Subcutaneous abdominal adipose tissue (tissue), 5 donors: ENCODE measurements around the gene ZPR1.
"Not testable (repeated sequence)": the region's sequence is repeated elsewhere in the genome, so short reads cannot be mapped to it uniquely, and the experiment has no call there.

ENCODE experiments used
- H3K27ac ChIP-seq: one replicate; pipeline ENCODE4 v1.7.0; 2013; ENCODE audit warnings: low read depth, mild to moderate bottlenecking, inconsistent platforms, low read length, moderate library complexity
- H3K27me3 ChIP-seq, 5 donors: one replicate each; pipeline ENCODE4 v1.7.0; 2013; ENCODE audit warnings: low read length in 5 of 5, inconsistent platforms in 1 of 5; ENCODE audit not compliant: control insufficient read depth in 5 of 5, insufficient read depth in 4 of 5
- H3K36me3 ChIP-seq, 5 donors: one replicate each; pipeline ENCODE4 v1.7.0; 2013; ENCODE audit warnings: low read length in 5 of 5; ENCODE audit not compliant: control insufficient read depth in 5 of 5, insufficient read depth in 5 of 5
- H3K4me1 ChIP-seq, 5 donors: one replicate each; pipeline ENCODE4 v1.7.0; 2013; ENCODE audit warnings: low read length in 5 of 5, mild to moderate bottlenecking in 3 of 5, moderate library complexity in 1 of 5; ENCODE audit not compliant: control insufficient read depth in 5 of 5, insufficient read depth in 5 of 5
- H3K4me3 ChIP-seq, 5 donors: one replicate each; pipeline ENCODE4 v1.7.0; 2013; ENCODE audit warnings: low read length in 5 of 5, low read depth in 1 of 5
- H3K9ac ChIP-seq, 5 donors: one replicate each; pipeline ENCODE4 v1.7.0; 2013; ENCODE audit warnings: low read length in 5 of 5, mild to moderate bottlenecking in 4 of 5, moderate library complexity in 3 of 5
- H3K9me3 ChIP-seq, 5 donors: one replicate each; pipeline ENCODE4 v1.7.0; 2013; ENCODE audit warnings: low read length in 5 of 5; ENCODE audit not compliant: control insufficient read depth in 5 of 5
- donor health status: healthy.
- donor health status: healthy.
- donor health status: healthy.
- donor health status: healthy.
- donor health status: healthy.

Gene ZPR1

DNA sequence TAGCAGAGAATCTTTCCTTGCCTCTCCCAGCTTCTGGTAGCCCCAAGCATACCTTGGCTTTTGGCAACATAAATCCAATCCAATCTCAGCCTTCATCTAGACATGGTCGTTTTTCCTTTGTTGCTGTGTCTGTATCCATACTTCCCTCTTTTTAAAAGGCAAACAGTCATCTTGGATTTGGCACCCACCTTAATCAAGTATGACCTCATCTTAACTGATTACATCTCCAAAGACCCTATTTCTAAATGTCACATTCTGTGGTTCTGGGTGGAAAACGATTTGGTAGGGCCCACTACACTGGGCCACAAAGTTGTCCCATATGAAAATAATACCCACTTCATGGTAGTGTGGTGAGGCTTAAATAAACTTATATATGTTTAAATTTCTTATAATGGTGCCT is 15.9 kb downstream of the ZPR1 start:
- no peaks in the 10 kb centered on the region for H3K9me3 ChIP-seq
- H3K9ac ChIP-seq = peak overlapping the region; percentile 89 to 98 (median 91)
- peaks cover 6 to 33% (median 31%) of the 10 kb centered on the region in 5 donors for H3K4me1 ChIP-seq
- H3K36me3 ChIP-seq = peaks cover 4 to 24% (median 9%) of the 10 kb centered on the region in 5 donors
- H3K27me3 ChIP-seq = no peaks in the 10 kb centered on the region
- H3K4me3 ChIP-seq = peak overlapping the region; percentile 76 to 96 (median 93)
- H3K27ac ChIP-seq = peak overlapping the region; percentile 86

DNA sequence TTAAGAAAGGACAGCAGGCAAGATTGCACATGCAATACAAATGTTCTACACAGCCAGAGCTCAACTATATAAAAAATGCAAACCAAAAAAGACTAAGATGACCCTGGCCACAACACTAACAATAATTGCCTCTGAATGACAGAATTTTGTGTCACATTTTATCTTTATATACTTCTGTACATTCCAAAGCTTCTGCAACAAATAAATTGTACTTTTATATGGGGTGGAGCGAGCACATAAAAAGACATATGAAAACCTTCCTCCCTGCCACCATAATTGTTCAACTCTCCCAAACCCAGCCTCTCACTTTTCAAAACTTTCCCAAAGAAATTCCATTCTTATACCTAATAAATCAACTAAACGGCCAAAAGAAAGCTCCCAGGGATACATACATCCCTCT is 25.7 kb downstream of the ZPR1 start:
- H3K9me3 ChIP-seq = no peaks in the 10 kb centered on the region
- no peak overlapping the region for H3K27ac ChIP-seq
- H3K36me3 ChIP-seq = peaks cover 56 to 77% (median 66%) of the 10 kb centered on the region in 5 donors
- no peak overlapping the region for H3K4me3 ChIP-seq
- no peak overlapping the region for H3K9ac ChIP-seq
- H3K4me1 ChIP-seq = no peaks in the 10 kb centered on the region
- no peaks in the 10 kb centered on the region for H3K27me3 ChIP-seq

DNA sequence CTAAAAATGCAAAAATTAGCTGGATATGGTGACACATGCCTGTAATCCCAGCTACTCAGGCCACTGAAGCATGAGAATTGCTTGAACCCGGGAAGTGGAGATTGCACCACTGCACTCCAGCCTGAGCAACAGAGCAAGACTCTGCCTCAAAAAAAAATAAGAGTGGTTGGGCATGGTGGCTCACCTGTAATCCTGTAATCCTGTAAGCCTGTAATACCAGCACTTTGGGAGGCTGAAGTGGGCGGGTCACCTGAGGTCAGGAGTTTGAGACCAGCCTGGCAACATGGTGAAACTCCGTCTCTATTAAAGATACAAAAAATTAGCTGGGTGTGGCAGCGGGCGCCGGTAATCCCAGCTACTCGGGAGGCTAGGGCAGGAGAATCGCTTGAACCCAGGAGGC is 31.8 kb downstream of the ZPR1 start:
- H3K36me3 ChIP-seq = peaks cover 46 to 79% (median 67%) of the 10 kb centered on the region in 5 donors
- H3K4me1 ChIP-seq, H3K27ac ChIP-seq, H3K27me3 ChIP-seq, H3K4me3 ChIP-seq, H3K9ac ChIP-seq, H3K9me3 ChIP-seq: not testable (repeated sequence)

DNA sequence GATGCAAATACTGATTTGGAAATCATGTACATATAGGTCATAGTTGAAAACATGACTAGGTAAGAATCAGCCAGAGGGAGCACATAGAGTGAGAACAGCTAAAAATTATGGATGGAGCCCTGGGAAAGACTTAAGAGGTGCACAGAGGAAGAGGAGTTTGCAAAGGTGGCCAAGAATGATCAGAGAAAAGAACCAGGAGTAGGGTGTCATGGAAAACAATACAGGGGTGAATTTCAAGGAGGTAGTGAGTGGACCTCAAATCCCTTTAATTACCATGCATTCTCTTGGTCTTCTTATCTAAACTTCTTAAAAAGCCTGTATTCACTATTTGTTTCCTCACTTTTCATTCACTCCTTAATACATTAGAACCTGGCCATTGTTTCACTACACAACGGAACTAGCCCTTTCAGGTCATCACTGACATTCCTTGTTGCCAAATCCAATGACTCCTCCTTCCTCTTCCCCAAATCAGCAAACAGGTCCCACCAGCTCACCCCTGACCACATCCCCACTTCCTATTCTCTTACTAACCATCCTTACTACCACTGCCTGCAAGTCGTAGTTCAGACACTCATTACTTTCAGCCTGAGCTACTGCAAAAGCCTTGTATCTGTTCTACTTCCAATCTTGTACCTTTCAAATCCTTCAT is 37.6 kb downstream of the ZPR1 start:
- H3K9me3 ChIP-seq = no peaks in the 10 kb centered on the region
- H3K27me3 ChIP-seq = no peaks in the 10 kb centered on the region
- H3K9ac ChIP-seq = no peak overlapping the region
- H3K36me3 ChIP-seq = peaks cover 39 to 81% (median 64%) of the 10 kb centered on the region in 5 donors
- no peak overlapping the region for H3K4me3 ChIP-seq
- no peak overlapping the region for H3K27ac ChIP-seq
- H3K4me1 ChIP-seq = no peaks in the 10 kb centered on the region

DNA sequence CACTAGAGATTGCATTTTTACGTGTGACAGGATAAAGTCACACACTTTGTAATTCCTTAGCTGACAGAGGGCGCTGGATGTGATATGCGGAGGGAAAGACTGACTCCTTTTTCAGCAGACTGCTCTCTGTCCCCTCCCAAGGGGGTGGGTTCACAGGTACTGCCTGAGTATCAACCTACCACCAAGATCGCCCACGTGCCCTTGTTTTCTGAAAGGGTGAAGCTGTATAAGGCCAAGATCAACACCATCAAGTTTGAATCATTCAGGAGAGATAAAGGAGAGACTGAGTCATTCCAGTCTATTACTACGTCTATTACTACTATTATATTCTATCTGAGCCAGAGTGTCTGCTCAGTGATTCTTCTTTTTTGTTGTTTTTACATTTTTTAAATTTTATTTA is 45.7 kb downstream of the ZPR1 start:
- no peaks in the 10 kb centered on the region for H3K27me3 ChIP-seq
- peaks cover 5 to 19% (median 12%) of the 10 kb centered on the region in 5 donors for H3K36me3 ChIP-seq
- no peaks in the 10 kb centered on the region for H3K4me1 ChIP-seq
- no peak overlapping the region for H3K9ac ChIP-seq
- H3K27ac ChIP-seq = no peak overlapping the region
- H3K4me3 ChIP-seq = no peak overlapping the region
- H3K9me3 ChIP-seq = no peaks in the 10 kb centered on the region

- H3K27ac ChIP-seq = no peak overlapping the region
- H3K4me1 ChIP-seq = no peaks in the 10 kb centered on the region
- H3K9me3 ChIP-seq = no peaks in the 10 kb centered on the region
- peaks cover 0 to 8% (median 3%) of the 10 kb centered on the region in 5 donors for H3K36me3 ChIP-seq
- H3K4me3 ChIP-seq = no peak overlapping the region
- H3K27me3 ChIP-seq = no peaks in the 10 kb centered on the region
- H3K9ac ChIP-seq = no peak overlapping the region
Measured at GRCh38 chr11:116740741-116741140, 47.1 kb downstream of the ZPR1 start.

GRCh38 chr11:116738975-116739374 is 48.8 kb downstream of the ZPR1 start:
- no peaks in the 10 kb centered on the region for H3K9me3 ChIP-seq
- H3K27ac ChIP-seq = no peak overlapping the region
- no peak overlapping the region for H3K4me3 ChIP-seq
- no peak overlapping the region for H3K9ac ChIP-seq
- H3K27me3 ChIP-seq = no peaks in the 10 kb centered on the region
- H3K36me3 ChIP-seq = peaks cover 0 to 2% (median 0%) of the 10 kb centered on the region in 5 donors
- no peaks in the 10 kb centered on the region for H3K4me1 ChIP-seq

GRCh38 chr11:116736763-116737162 is 51.1 kb downstream of the ZPR1 start:
- Histone ChIP-seq H3K9ac (no peak overlapping the region), H3K36me3 (peaks cover 0 to 2% (median 0%) of the 10 kb centered on the region in 5 donors), H3K27me3 (peaks cover 0 to 3% (median 0%) of the 10 kb centered on the region in 5 donors), H3K4me1 (peaks cover 0 to 8% (median 5%) of the 10 kb centered on the region in 5 donors), H3K9me3 (no peaks in the 10 kb centered on the region), H3K27ac (no peak overlapping the region), H3K4me3 (no peak overlapping the region)

DNA sequence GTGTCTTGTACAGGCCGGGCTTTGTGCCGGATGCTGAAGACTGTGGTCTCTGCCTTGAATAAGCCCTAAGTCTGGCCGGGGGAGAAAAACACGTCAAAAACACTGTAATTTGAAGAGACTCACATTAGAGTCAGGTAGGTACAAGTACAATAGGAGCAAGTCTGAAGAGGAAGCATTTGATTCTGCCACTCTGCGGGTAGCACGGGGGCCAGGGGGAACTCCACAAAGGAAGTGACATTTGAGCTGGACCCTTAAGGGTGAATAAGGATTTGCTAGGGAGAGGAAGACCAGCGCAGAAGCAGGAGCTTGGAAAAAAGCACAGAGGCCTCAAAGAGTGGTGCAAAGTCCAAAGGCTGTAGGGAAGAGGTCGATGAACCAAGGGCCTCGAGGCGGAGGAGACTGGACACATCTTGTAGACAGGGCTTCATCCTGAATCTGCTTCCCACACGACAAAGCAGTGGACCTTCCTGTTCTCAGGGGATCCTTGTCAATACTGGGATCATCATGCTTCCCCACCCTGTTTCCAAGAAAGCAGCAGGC is 53.8 kb downstream of the ZPR1 start:
- peaks cover 0 to 2% (median 0%) of the 10 kb centered on the region in 5 donors for H3K36me3 ChIP-seq
- no peaks in the 10 kb centered on the region for H3K9me3 ChIP-seq
- no peak overlapping the region for H3K4me3 ChIP-seq
- peaks cover 0 to 19% (median 15%) of the 10 kb centered on the region in 5 donors for H3K4me1 ChIP-seq
- H3K27me3 ChIP-seq = peaks cover 0 to 11% (median 6%) of the 10 kb centered on the region in 5 donors
- no peak overlapping the region for H3K9ac ChIP-seq
- H3K27ac ChIP-seq = no peak overlapping the region

DNA sequence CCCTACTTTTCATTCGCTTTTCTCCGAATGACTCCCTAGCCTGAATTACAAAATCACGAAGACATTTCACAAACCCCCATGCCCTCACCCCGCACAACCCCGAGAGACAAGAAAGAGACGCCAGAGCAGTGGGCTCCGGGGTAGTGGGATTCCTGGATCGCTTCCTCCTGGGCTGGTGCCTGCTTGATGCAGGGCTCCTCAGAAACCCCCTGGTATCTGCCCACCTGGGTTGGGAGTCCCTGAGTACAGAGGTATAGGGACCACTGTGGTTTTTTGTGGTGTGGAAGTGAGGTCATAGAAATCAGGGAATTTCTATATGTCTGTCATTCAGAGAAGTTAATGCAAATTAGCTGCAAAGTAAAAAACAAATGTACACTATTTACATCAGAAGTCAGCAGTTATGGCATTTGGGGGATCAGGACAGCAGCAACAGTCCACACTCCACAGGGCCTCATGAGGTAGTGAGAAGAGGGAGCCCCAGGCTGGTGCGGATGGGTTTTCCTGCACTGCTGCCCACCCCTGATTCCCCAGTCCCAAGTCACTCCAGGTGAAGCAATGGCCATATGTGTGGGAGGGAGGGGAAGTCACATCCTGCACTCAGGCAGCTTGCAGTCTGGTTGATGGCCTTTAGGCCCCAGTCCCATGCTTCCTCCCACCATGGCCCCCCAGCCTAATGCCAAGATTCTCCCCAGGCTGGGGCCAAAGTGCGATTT is 54.6 kb downstream of the ZPR1 start:
- H3K27ac ChIP-seq = no peak overlapping the region
- peaks cover 0 to 11% (median 8%) of the 10 kb centered on the region in 5 donors for H3K27me3 ChIP-seq
- peak overlapping the region in 1 of 5 donors; percentile 10 for H3K9ac ChIP-seq
- no peak overlapping the region for H3K4me3 ChIP-seq
- H3K4me1 ChIP-seq = peaks cover 0 to 19% (median 15%) of the 10 kb centered on the region in 5 donors
- H3K36me3 ChIP-seq = peaks cover 0 to 2% (median 0%) of the 10 kb centered on the region in 5 donors
- H3K9me3 ChIP-seq = no peaks in the 10 kb centered on the region
